Smooth muscle cell (in vitro differentiated cells): ENCODE results near the gene AFDN. TPM values are rescaled to one million over a fixed set of nuclear protein-coding genes. Genes with fewer than 3 reads are reported as not detected.
A peak's percentile ranks its signal among the peaks of the same experiment; 100 is the strongest.

Experiments
- DNase-seq: peaks from one replicate; lab custom pipeline; 2025; ENCODE audit not compliant: unreplicated experiment; lab: John Stamatoyannopoulos, UW
- H2AFZ ChIP-seq: fragments of 200-600 bp; sonication (generic); 2 replicates; pipeline ENCODE4 v1.6.0; 2016; ENCODE audit warnings: antibody characterized with exemption, low read depth, mild to moderate bottlenecking
- H3F3A ChIP-seq: fragments of 200-600 bp; sonication (generic); 2 replicates; pipeline ENCODE4 v1.6.0; 2017; ENCODE audit warnings: antibody characterized with exemption, low read depth
- H3K27ac ChIP-seq: fragments of 200-600 bp; sonication (generic); 2 replicates; pipeline ENCODE4 v1.5.1; 2016; ENCODE audit warnings: low read depth, mild to moderate bottlenecking
- H3K27me3 ChIP-seq: fragments of 200-600 bp; sonication (generic); 2 replicates; pipeline ENCODE4 v1.6.1; 2016; ENCODE audit warnings: low read depth, mild to moderate bottlenecking
- H3K36me3 ChIP-seq: fragments of 200-600 bp; sonication (generic); 2 replicates; pipeline ENCODE4 v1.5.1; 2016; ENCODE audit warnings: low read depth
- H3K4me1 ChIP-seq: fragments of 200-600 bp; sonication (generic); 2 replicates; pipeline ENCODE4 v1.5.1; 2016; ENCODE audit warnings: low read depth
- H3K4me2 ChIP-seq: fragments of 200-600 bp; sonication (generic); 2 replicates; pipeline ENCODE4 v1.6.0; 2016; ENCODE audit warnings: mild to moderate bottlenecking
- H3K4me3 ChIP-seq: fragments of 200-600 bp; sonication (generic); 2 replicates; pipeline ENCODE4 v1.5.1; 2016; ENCODE audit warnings: mild to moderate bottlenecking
- H3K79me2 ChIP-seq: fragments of 200-600 bp; sonication (generic); 2 replicates; pipeline ENCODE4 v1.6.0; 2016; ENCODE audit warnings: low read depth, mild to moderate bottlenecking
- H3K9ac ChIP-seq: fragments of 200-600 bp; sonication (generic); 2 replicates; pipeline ENCODE4 v1.6.0; 2016; ENCODE audit warnings: low read depth
- H3K9me3 ChIP-seq: fragments of 200-600 bp; sonication (generic); replicated peaks from 2 replicates; pipeline ENCODE4 v1.5.1; 2016; ENCODE audit warnings: low read depth
- H4K20me1 ChIP-seq: fragments of 200-600 bp; sonication (generic); 2 replicates; pipeline ENCODE4 v1.6.0; 2016; ENCODE audit warnings: low read depth
- WGBS: methylation state at CpG from one replicate; pipeline ENCODE4 v1.1.7; 2016; ENCODE audit warnings: low lambda C conversion rate; 5-methylcytosine and 5-hydroxymethylcytosine counted together
- polyA plus RNA-seq: library from polyadenylated mRNA; unstranded; fragments of >200 nt; fragmentation: Nextera tagmentation; extraction: Ambion mirVana; gene quantifications from 2 replicates; pipeline ENCODE4 v1.2.1, GENCODE V29; 2016
- total RNA-seq: library from RNA; depleted of rRNA; stranded (reverse); fragments of >200 nt; gene quantifications from 2 replicates; pipeline ENCODE4 v1.2.3, GENCODE V29; 2014
- TF ChIP-seq, protein P1 (sequence below): fragments of 200-600 bp; sonication (generic); IDR thresholded peaks from 2 replicates; pipeline ENCODE4 v1.5.1; 2017; ENCODE audit warnings: borderline replicate concordance, mild to moderate bottlenecking, antibody characterized with exemption; ENCODE audit not compliant: insufficient read depth, poor library complexity, severe bottlenecking

The AFDN gene
- total and polyA plus RNA-seq, 2 experiments from 2014 or later = 52.3 to 98.8 TPM

GRCh38 chr6:167941822-167942221, 115.1 kb downstream of the AFDN start:
- Histone ChIP-seq H3K9ac (no peak overlapping the region), H3K27ac (no peak overlapping the region), H3K4me3 (no peak overlapping the region), H3F3A (peaks cover 4% of the 10 kb centered on the region), H3K4me1 (no peaks in the 10 kb centered on the region), H3K36me3 (peaks cover 22% of the 10 kb centered on the region), H3K4me2 (no peak overlapping the region), H3K79me2 (peaks cover 17% of the 10 kb centered on the region), H4K20me1 (no peaks in the 10 kb centered on the region), H3K27me3 (no peaks in the 10 kb centered on the region), H2AFZ (no peak overlapping the region), H3K9me3 (no peaks in the 10 kb centered on the region)
- no peak for DNase-seq
- 77% methylated on average over 3 of the region's 3 CpGs for WGBS
- TF ChIP-seq, protein P1, sequence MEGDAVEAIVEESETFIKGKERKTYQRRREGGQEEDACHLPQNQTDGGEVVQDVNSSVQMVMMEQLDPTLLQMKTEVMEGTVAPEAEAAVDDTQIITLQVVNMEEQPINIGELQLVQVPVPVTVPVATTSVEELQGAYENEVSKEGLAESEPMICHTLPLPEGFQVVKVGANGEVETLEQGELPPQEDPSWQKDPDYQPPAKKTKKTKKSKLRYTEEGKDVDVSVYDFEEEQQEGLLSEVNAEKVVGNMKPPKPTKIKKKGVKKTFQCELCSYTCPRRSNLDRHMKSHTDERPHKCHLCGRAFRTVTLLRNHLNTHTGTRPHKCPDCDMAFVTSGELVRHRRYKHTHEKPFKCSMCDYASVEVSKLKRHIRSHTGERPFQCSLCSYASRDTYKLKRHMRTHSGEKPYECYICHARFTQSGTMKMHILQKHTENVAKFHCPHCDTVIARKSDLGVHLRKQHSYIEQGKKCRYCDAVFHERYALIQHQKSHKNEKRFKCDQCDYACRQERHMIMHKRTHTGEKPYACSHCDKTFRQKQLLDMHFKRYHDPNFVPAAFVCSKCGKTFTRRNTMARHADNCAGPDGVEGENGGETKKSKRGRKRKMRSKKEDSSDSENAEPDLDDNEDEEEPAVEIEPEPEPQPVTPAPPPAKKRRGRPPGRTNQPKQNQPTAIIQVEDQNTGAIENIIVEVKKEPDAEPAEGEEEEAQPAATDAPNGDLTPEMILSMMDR = no peak

- Histone ChIP-seq H2AFZ (no peak overlapping the region), H3K36me3 (peaks cover 23% of the 10 kb centered on the region), H3K27me3 (no peaks in the 10 kb centered on the region), H3F3A (peaks cover 6% of the 10 kb centered on the region), H4K20me1 (no peaks in the 10 kb centered on the region), H3K4me3 (no peak overlapping the region), H3K27ac (no peak overlapping the region), H3K4me2 (no peak overlapping the region), H3K9me3 (no peaks in the 10 kb centered on the region), H3K79me2 (peaks cover 8% of the 10 kb centered on the region), H3K4me1 (peaks cover 4% of the 10 kb centered on the region), H3K9ac (no peak overlapping the region)
- DNase-seq = no peak
- TF ChIP-seq, protein P1 = no peak
- 97% methylated on average over 4 of the region's 4 CpGs for WGBS
These were observed 117.4 kb downstream of the AFDN start for GRCh38 chr6:167944130-167944529.

DNA sequence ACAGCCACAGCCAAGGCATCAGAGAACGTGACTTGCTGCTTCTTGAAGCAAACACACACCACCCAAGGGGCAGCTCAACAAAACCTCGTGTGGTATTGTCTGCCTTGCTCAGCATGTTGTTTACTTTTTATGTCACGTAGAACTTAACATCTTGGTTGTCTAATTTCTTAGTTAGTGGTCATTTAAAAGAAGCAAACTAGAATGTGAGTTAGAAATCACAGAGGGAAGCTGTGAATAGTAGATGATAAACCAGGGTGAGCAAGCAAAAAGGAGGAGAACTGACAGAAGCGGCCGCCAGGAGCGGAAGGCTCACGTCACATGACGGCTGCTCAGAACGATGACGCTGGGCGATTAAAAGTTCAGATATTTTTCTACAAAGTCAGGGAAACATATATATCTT, 119.3 kb downstream of the AFDN start:
- TF ChIP-seq, protein P1 = no peak
- Histone ChIP-seq H3K4me1 (peaks cover 4% of the 10 kb centered on the region), H4K20me1 (no peaks in the 10 kb centered on the region), H3K27me3 (no peaks in the 10 kb centered on the region), H3F3A (peaks cover 11% of the 10 kb centered on the region), H2AFZ (no peak overlapping the region), H3K9me3 (no peaks in the 10 kb centered on the region), H3K36me3 (peaks cover 27% of the 10 kb centered on the region), H3K4me2 (no peak overlapping the region), H3K27ac (peak overlapping the region; percentile 19), H3K9ac (no peak overlapping the region), H3K4me3 (no peak overlapping the region), H3K79me2 (no peaks in the 10 kb centered on the region)
- DNase-seq = no peak
- WGBS = 94% methylated on average over 11 of the region's 11 CpGs

GRCh38 chr6:167946604-167947003, 119.9 kb downstream of the AFDN start:
- no peak overlapping the region for H3K4me3 ChIP-seq
- no peak for DNase-seq
- no peaks in the 10 kb centered on the region for H3K9me3 ChIP-seq
- peaks cover 27% of the 10 kb centered on the region for H3K36me3 ChIP-seq
- H3K79me2 ChIP-seq = no peaks in the 10 kb centered on the region
- no peak overlapping the region for H2AFZ ChIP-seq
- peak overlapping the region; percentile 17 for H3K27ac ChIP-seq
- H3K4me2 ChIP-seq = no peak overlapping the region
- peaks cover 4% of the 10 kb centered on the region for H3K4me1 ChIP-seq
- TF ChIP-seq, protein P1 = no peak
- H3K9ac ChIP-seq = no peak overlapping the region
- no peaks in the 10 kb centered on the region for H3K27me3 ChIP-seq
- WGBS = 88% methylated on average over 5 of the region's 5 CpGs
- no peaks in the 10 kb centered on the region for H4K20me1 ChIP-seq
- H3F3A ChIP-seq = peaks cover 11% of the 10 kb centered on the region
